HG02938 (cell line): ENCODE measurements around the gene NOMO2.
"Not testable (repeated sequence)": the region's sequence is repeated elsewhere in the genome, so short reads cannot be mapped to it uniquely, and the experiment has no call there.

Experiments
- ATAC-seq: cut with Tn5 transposase; IDR thresholded peaks from one replicate; pipeline ENCODE4 v1.9.1; 2021; ENCODE audit warnings: mild to moderate bottlenecking, moderate library complexity; ENCODE audit not compliant: unreplicated experiment

NOMO2 gene

GRCh38 chr16:18561727-18562314, at the start of gene NOMO2:
TSS of gene NOMO2 (minus strand) at chr16:18562097. CDS start at chr16:18562040, 57 bp downstream.
- peak; percentile 91 for ATAC-seq

DNA sequence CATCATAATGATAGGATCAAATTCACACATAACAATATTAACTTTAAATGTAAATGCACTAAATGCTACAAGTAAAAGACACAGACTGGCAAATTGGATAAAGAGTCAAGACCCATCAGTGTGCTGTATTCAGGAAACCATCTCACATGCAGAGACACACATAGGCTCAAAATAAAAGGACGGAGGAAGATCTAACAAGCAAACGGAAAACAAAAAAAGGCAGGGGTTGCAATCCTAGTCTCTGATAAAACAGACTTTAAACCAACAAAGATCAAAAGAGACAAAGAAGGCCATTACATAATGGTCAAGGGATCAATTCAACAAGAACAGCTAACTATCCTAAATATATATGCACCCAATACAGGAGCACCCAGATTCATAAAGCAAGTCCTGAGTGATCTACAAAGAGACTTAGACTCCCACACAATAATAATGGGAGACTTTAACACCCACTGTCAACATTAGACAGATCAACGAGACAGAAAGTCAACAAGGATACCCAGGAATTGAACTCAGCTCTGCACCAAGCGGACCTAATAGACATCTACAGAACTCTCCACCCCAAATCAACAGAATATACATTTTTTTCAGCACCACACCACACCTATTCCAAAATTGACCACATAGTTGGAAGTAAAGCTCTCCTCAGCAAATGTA, 48.4 kb upstream of the NOMO2 start:
- ATAC-seq = not testable (repeated sequence)

GRCh38 chr16:18608271-18608670, 46.4 kb upstream of the NOMO2 start:
- ATAC-seq = not testable (repeated sequence)

- ATAC-seq = not testable (repeated sequence)
Measured at GRCh38 chr16:18603572-18604246, 41.8 kb upstream of the NOMO2 start.

DNA sequence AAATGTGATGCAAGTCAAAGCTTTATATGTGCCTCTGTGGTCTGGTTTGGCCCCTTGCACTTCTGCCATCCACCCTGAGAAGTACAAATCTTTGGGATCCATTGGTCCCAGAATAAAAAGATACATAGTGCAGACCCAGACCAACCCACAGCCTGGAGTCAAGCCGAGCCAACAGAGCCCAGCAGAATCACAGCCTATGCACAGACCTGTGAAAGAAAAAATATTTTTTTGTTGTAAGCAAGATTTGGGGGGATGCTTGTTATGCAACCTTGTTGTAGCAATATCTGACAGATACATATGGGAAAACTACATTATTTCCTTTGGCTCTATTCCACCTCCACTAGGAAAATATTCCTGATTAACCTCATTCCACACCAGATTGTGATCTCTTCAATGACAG, 36.7 kb upstream of the NOMO2 start:
- not testable (repeated sequence) for ATAC-seq

- ATAC-seq = not testable (repeated sequence)
Measured at GRCh38 chr16:18597734-18598133, 35.8 kb upstream of the NOMO2 start.

DNA sequence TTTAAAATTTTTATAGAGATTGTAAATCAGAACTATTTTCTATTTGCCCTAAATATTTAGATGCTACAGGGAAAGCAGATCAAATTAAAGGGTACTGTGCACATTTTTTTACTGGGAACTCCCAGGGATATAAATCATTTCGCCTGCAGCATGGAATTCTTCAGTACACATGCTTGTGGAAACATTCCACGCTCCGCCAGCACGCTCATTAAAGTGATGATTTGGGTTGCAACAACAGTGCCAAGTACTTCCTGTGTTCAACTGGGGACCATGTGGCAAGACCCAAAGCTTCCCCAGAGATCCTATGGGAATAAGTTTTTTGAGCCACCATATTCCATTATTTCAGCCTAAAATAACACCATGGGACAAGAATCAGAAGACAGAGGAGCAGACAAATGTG, 35.4 kb upstream of the NOMO2 start:
- ATAC-seq = not testable (repeated sequence)

DNA sequence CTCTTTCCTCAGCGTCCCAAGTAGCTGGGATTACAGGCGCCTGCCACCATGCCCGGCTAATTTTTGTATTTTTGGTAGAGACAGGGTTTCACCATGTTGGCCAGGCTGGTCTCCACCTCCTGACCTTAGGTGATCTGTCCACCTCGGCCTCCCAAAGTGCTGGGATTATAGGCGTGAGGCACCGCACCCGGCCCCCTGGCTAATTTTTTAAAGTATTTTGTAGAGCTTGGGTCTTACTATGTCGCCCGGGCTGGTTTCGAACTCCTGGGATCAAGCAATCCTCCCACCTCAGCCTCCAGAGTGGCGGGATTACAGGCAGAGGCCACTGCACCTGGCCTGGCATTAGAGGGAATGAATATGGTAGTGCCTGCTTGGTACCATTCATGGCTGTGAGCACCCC, 33.9 kb upstream of the NOMO2 start:
- ATAC-seq = not testable (repeated sequence)

DNA sequence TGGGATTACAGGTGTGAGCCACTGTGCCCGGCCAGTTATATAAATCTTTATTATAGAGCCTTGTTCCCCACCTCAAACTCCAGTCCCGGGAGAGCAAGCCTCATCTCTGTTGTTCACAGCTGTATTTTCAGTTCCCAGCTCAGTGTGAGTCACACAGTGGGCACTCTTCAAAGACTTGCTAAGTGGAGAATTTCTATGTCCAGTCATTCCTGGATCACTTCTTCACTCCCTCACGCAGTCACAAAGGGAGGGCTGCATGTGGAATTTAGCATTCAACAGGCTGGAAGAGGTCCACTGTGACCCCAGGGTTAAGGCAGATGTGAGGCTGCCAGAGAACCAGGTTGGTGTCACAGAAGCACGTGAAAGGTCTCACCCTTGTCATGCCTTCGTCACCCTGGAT, 33.0 kb upstream of the NOMO2 start:
- not testable (repeated sequence) for ATAC-seq

DNA sequence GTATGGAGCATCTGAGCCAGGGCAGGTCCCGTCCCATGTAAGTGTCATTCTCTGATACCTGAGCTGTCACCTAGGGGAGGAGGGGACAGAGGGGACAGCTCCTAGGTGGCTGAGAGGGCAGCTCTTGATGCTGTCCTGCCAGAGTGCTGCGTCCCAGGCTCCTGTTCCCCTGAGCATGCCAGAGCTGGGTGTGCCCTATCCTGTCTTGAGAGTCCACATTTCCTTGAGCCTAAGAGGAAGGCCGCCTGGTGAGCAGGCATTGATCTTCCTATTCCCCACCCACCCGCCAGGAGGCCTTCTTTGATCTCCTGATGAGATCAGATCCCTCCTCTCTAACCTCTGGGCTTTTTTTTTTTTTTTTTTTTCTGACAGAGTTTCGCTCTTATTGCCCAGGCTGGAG, 32.0 kb upstream of the NOMO2 start:
- not testable (repeated sequence) for ATAC-seq

DNA sequence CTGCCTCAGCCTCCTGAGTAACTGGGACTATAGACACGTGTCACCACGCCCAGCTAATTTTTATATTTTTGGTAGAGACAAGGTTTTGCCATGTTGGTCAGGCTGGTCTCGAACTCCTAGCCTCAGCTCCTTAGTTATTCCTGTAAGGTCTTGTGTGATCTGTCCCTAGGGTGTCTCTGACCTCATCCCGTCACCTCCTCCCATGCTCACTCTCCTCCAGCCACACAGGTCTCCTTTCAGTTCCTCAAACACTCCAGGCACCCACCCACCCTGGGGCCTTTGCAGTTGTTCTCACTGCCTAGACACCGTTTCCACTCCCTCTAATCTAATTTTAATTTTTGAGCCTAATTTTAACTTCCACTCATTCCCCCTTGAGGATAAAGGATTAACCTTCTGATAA, 31.1 kb upstream of the NOMO2 start:
- ATAC-seq = not testable (repeated sequence)

GRCh38 chr16:18591908-18592307, 30.0 kb upstream of the NOMO2 start:
- ATAC-seq = not testable (repeated sequence)

GRCh38 chr16:18591441-18591840, 29.5 kb upstream of the NOMO2 start:
- not testable (repeated sequence) for ATAC-seq

DNA sequence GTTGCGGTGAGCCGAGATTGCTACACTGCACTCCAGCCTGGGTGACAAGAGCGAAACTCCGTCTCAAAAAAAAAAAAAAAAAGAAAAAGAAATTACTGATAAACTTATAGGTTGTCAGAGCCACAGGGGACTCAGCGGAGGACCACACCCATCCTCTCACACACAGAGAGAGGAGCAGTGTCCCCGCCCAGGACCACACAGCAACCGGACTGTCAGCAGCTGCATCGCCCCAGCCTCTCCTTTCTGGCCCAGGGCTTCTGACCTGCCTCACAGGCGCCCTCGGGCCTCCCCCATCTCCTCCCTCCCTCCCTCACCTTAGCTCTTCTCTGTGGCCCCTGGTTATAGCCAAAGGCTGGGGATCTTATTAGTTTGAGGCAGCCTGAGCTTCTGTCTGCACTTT, 27.9 kb upstream of the NOMO2 start:
- ATAC-seq = not testable (repeated sequence)

- not testable (repeated sequence) for ATAC-seq
Measured at GRCh38 chr16:18586560-18587540, 25.0 kb upstream of the NOMO2 start.

DNA sequence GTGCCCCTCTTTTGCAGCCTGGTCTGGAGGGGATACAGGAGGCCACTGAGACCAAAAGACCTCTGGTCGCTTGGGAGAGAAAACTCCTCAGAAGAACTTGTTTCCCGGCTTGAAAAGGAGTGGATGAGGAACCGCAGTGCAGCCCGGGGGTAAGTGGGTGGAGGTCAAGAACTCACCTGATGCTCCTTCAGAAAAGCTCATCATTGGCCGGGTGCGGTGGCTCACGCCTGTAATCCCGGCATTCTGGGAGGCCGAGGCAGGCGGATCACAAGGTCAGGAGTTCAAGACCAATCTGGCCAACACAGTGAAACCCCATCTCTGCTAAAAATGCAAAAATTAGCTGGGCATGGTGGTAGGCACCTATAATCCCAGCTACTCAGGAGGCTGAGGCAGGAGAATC, 23.9 kb upstream of the NOMO2 start:
- ATAC-seq = not testable (repeated sequence)

GRCh38 chr16:18582902-18583301, 21.0 kb upstream of the NOMO2 start:
- ATAC-seq = no peak

DNA sequence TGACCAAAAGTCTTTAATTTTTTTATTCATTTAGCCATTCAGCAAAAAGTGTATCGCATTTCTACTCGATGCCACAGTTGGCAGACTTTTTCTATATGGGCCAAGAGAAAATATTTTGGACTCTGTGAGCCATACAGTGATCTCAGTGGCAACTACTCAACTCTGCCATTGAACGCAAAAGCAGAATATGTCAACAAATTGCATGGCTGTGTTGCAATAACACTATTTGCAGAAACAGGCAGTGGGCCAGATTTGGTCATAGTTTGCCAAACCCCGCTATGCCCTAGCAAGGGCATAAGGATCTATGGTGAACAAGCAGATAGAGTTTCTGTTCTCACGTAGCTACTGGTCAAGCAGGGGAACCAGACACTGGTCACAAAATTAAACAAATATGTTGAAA, 18.5 kb upstream of the NOMO2 start:
- ATAC-seq = not testable (repeated sequence)

GRCh38 chr16:18579261-18579660, 17.4 kb upstream of the NOMO2 start:
- not testable (repeated sequence) for ATAC-seq

DNA sequence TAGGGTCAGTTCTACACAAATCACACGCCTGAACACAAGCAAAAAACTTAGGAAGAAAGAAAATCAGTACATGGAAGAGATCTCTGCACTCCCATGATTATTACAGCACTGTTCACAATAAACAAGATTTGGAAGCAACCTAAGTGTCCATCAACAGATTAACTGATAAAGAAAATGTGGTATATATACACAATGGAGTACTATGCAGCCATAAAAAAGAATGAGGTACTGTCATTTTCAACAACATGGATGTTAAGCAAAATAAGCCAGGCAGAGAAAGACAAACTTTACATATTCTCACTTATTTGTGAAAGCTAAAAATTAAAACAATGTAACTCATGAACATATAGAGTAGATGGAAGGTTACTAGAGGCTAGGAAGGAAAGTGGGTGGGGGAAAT, 16.0 kb upstream of the NOMO2 start:
- ATAC-seq = not testable (repeated sequence)

DNA sequence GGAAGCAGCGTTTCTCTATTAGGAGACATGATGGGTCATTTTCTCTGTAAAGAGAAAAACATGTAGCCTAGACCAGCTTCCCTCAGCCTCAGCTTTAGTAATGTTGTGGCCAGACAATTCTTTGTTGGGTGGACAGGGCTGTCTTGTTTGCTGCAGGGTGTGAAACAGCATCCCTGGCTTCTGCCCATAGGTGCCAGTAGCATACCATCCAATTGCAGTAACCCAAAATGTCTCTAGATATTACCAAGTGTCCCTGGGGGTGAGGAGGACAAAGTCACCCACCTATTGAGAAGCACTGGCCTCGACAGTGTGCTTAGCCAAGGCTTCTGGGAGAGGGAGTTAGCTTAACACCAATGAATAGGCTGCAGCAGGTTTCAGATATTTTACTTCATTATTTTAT, 14.0 kb upstream of the NOMO2 start:
- not testable (repeated sequence) for ATAC-seq
